Measurements from ENCODE around the gene YWHAB.

YWHAB gene

DNA sequence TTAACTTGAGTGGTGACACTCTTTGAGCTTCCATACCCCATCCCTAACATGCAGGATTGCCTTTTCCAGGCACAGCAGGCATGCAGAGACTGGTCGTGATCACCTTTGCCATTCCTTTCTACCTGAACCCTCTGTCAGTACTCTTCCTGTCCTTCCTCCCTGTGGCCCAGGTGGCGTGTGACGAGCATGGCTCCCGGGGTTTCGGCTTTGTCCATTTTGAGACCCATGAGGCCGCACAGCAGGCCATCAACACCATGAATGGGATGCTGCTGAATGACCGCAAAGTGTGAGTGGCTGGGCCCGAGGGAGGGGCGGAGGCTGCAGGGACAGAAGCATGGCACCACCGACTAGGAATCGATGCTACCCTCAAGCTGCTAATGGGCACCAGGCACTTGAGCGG lies 31.1 kb downstream of the YWHAB start:
- DNase-seq, result no peak

GRCh38 chr20:44917399-44917798 lies 31.9 kb downstream of the YWHAB start:
- DNase-seq, result no peak

DNA sequence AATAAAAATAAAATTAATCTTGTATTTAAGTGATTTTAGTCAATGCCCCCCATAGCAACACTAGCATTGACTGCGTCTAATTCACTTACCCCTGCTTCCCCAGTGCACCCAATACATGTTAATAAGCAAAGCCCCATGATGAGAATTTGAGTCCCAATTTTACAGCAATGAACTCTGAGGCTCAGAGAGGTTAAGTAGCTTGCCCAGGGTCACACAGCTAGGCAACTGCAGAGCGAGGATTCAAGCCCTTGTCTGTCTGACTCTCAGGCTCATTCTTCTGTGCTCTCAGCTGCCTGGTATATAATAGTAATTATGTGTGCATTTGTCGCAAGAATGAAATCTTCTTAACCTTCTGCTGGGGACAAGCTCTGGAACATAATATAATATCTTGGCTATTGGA lies 32.8 kb downstream of the YWHAB start:
- no peak for DNase-seq

DNA sequence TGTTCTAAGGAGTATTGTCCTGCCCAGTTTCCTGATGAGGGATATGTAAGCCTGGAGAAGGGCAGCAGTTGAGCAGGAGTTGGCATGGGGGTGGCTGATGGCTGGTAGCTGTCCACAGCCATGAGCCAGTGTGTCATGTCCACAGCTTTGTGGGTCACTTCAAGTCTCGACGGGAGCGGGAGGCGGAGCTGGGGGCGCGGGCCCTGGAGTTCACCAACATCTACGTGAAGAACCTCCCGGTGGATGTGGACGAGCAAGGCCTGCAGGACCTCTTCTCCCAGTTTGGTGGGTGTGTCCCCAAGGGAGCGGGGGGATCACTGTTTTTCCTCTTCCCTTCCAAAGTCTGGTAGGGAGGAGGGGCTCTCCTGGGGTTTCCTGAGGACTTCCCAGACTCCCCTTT lies 33.3 kb downstream of the YWHAB start:
- no peak for DNase-seq

GRCh38 chr20:44921447-44921846 lies 35.9 kb downstream of the YWHAB start:
- DNase-seq, result no peak

- DNase-seq, result no peak
Measured at GRCh38 chr20:44924541-44924940, 39.0 kb downstream of the YWHAB start.

DNA sequence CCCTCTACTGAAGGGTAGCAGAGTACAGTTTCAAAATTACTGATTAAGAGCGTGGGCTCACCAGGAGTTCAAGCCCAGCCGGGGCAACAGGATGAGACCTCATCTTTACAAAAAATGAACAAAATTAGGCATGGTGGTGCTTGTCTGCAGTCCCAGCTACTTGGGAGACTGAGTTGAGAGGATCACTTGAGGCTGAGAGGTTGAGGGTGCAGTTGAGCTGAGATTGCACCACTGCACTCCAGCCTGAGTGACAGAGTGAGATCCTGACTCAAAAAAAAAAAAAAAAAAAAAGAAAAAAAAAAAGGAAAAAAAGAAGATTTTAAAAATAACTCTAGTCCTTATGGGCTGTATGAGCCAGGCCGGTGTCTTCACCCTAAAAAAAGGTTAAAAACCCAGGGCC lies 43.1 kb downstream of the YWHAB start:
- DNase-seq, result no peak

GRCh38 chr20:44930517-44931168 lies 45.1 kb downstream of the YWHAB start:
- DNase-seq, result no peak

- DNase-seq, result no peak
Measured at GRCh38 chr20:44931911-44932310, 46.4 kb downstream of the YWHAB start.

DNA sequence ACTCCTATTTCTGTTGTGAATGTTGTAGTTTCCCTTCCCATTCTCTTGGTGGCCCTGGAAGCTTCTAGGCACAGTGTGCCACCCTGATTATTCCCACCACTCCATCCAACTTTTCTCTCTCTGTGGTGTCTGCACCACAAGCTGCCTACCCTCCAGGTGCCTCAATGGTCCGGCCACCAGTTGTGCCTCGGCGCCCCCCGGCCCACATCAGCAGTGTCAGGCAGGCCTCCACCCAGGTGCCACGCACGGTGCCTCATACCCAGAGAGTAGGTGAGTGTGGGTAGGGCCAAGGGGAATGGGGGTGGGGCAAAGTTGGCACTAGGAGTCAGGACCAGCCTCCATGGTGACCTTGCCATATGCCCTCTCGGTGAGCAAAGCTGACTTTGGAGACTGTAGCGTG lies 47.4 kb downstream of the YWHAB start:
- no peak for DNase-seq

GRCh38 chr20:44936510-44936909 lies 51.0 kb downstream of the YWHAB start:
- no peak for DNase-seq

DNA sequence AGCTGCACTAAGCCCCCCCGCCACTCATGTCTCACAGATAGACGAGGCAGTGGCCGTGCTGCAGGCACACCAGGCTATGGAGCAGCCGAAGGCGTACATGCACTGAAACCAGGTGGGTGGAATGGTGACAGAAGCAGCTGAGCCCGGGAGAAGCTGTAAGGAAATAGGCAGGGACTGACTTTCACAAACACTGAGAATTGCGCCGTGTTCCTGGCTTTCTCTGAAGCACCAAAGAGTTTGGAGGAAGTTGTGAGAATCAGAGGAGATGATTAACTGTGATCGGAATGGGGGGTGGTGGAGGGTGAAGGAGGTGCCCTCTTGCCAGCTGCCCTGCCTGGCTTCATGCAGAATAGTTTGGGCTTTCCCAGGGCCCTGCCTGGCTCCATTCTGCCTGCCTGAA lies 53.1 kb downstream of the YWHAB start:
- no peak for DNase-seq

DNA sequence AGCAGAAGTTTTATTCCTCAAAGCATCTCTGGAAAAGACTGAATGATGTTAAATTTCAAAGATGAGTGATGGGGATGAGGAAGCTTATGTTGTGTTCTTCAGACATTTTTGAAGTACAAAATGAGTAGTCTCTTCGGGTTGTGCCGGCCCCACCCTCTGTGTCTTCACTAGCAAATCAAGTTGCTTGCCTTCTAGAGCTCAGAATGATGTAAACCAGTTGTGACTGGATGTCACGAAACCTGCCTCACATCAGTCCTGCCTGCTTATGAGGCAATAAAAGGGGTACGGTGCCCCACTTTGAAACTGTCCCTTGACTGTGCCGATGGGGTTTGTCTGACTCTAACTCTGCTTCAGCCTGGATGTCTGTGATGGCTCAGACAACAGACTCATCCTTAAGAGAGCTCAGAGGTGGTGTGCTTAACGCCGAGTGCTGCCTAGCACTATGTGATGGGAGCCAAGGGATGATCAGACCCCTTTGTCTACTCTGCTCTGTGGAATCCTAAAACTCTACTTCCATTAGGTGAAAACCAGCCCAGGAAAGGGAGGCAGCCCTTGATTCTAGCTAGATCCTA lies 55.7 kb downstream of the YWHAB start:
- DNase-seq, result no peak

DNA sequence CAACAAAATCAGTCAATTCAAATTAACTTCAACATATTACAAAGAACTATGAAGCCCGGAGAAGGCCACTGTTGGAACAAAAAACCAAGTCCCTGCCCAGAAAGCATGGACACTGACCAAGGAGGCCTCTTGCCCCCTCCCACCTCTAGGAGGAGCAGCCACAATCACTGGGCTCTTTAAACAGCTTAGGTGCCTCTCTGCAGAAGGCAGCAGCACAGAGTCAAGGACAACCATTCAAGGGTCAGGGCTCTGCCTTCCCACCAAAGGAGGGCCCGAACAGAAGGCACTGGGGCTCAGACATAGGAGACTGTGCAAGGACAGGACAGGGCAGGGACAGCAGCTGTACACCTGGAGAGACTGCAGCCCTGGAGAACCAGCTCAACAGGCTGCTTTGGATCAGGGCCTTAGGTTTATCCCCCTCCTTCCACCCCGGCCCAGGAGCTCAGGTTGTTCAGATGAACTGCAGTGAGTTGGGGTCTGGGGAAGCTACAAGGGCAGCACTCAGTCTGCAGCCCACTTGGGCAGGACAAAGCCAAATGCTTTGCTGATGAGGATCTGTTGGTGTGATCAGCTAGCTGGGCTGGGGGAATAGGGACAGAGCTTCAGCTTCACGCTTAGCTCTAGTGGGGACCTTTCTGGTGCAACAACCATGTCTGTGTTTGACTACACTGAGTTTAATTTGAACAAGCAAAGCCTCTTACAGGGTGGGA lies 56.9 kb downstream of the YWHAB start:
- DNase-seq, result no peak

GRCh38 chr20:44943828-44944227 lies 58.3 kb downstream of the YWHAB start:
- DNase-seq, result no peak

GRCh38 chr20:44945261-44945660 lies 59.8 kb downstream of the YWHAB start:
- DNase-seq, result no peak

DNA sequence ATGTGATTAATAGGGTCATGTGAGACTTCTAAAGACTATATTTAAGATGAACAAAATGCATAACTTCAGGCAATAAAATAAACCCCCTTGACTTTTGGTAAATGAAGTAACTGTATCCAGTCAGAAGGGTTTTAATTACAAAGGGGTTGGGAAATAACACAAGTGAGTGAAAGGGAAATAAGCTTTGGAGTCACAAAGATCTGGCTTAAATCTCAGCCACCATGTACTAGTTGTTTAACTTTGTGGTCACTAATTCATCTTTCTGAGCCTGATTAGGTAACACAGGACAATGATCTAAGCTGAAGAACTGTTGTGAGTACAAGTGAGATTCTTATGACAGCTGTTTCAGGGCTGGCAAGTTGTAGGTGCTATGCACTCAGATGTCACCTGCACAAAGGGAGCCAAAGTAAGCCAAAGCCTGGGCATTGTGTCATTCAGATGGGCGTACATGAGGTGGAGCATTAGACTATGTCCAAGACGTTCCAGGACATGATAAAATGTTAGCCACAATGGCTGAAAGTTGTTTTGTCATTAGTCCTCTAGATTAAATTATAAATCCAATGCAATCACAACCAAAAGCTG lies 60.9 kb downstream of the YWHAB start:
- DNase-seq, result no peak

DNA sequence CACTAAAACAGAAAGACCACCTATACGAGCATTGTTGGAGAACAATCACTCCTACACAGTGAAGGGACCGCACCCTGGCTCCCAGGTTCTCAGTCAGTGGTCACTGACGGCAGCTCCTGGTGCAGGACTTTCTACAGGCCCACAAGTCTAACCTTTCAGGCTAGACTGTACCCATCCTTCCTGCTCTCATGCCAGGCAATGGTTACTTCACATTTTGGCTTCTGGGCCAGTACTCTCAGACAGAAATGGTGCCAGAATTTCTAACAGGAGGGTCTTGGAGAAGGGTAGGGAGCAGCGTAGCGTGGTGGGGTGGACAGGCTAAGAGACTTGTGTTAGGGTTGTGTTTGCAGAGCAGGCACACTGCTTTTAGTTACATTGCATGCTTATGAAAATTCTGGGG lies 62.6 kb downstream of the YWHAB start:
- no peak for DNase-seq

DNA sequence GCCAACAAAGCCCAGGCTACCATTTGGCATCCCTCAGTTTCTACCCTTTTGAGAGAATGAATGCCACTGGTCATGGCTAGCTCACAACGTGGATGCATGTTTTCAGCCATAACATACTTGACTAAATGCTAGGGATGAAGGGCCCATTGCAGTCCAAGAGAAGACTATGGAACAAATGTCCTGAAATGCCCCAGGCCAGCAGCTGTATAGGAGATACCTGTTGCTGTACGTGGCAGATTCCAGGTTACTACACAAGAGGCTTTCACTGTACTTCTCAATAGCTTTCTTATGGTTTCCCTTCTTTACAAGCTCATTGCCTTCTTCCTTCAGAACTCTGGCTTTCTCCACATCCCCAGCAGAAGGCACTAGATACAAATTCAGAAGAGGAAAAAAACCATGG lies 63.0 kb downstream of the YWHAB start:
- DNase-seq, result no peak

GRCh38 chr20:44950368-44950767 lies 64.9 kb downstream of the YWHAB start:
- DNase-seq, result no peak

DNA sequence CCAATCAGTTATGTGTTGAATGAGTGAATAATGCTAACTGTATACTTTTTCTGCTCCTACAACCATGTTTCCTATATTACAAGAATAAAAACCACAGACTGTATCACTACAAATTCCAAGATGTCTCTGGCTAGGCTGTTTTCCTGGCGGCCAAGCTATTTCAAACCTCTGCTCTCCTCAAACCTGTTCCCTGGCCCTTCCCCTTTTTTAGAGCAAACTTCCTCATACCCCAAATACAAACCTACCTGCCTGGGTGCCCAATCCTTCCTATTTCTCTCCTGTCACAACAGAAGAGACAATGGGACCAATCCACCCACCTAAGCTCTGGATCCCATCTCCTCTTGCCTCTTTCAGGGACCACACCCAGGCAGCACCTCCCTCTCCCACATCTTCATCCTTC lies 67.2 kb downstream of the YWHAB start:
- DNase-seq, result no peak

GRCh38 chr20:44954211-44954610 lies 68.7 kb downstream of the YWHAB start:
- no peak for DNase-seq

DNA sequence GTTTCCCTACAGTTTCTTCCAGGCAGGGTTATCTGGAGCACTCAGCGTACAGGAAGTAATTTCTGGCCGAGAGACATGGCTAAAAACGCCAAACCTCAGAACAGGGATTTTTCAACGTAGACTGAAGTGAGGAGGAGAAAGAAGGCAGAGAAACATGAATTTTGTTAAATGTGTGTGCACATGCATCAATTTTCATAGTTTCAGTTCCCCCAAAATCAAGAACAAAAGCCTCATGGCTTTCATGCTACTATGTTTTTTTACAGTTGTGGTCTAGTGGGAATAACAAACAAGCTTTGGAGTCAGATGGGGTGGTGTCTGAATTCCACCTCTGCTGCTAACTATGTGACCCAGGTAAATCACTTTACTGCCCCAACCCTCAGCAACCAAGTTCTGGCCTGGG lies 69.8 kb downstream of the YWHAB start:
- DNase-seq, result no peak

DNA sequence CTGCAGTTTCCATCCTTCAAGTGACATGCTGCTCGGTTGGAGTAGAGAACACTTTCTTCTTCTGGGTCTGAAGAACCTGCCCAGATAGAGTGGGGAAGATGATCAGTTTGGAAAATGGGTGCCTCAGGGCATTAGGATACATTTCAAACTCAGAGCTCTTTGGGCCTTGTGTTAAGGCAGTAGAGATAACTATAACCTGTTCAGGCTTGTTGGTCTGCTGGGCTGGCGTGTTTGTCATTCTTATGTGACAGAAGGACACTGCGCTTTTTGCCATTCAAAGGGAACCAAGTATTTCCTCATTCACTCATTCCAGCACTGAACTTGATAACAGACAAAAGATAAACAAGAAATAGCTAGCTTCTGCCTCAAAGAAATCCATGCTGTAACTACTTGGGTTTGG lies 70.9 kb downstream of the YWHAB start:
- no peak for DNase-seq
